ENCODE measurements around the gene CHAF1A. TPM values are rescaled to one million over a fixed set of nuclear protein-coding genes. Genes with fewer than 3 reads are reported as not detected.

Gene CHAF1A
- polyA plus RNA-seq, 1 donor from 2014 or later, result 9.4 TPM

- Histone ChIP-seq H3K4me2 (ENCODE audit: low read length) (no peak overlapping the region), H3K36me3 (ENCODE audit: insufficient read depth, low read length) (no peaks in the 10 kb centered on the region), H4K20me1 (ENCODE audit: insufficient read depth) (no peaks in the 10 kb centered on the region), H3K27ac (ENCODE audit: low read length) (no peak overlapping the region), H3K4me3 (ENCODE audit: low read length) (no peak overlapping the region), H3K79me2 (replicated peaks; ENCODE audit: insufficient read depth, low read length) (no peaks in the 10 kb centered on the region), H3F3A (ENCODE audit: insufficient read depth, low read length, poor library complexity, severe bottlenecking) (no peaks in the 10 kb centered on the region), H2AFZ (ENCODE audit: low read depth, low read length) (no peak overlapping the region), H3K9ac (ENCODE audit: low read length) (no peak overlapping the region), H3K9me3 (ENCODE audit: low read length) (no peaks in the 10 kb centered on the region), H3K9me2 (ENCODE audit: insufficient read depth, low read length) (no peaks in the 10 kb centered on the region), H3K27me3 (ENCODE audit: insufficient read depth, low read depth, low read length) (no peaks in the 10 kb centered on the region)
- TF ChIP-seq TAF1 (IDR thresholded peaks at IDR 0.05; ENCODE audit: low read depth), result no peak
- TF ChIP-seq MXI1 (conservative IDR thresholded peaks at IDR 0.05; ENCODE audit: poor library complexity, severe bottlenecking), result no peak
- no peak for TF ChIP-seq POLR2AphosphoS5 (IDR thresholded peaks at IDR 0.05)
- no peak for TF ChIP-seq EP300 (conservative IDR thresholded peaks at IDR 0.05; ENCODE audit: poor library complexity, severe bottlenecking)
- TF ChIP-seq SMC3 (conservative IDR thresholded peaks at IDR 0.05; ENCODE audit: poor library complexity), result no peak
- TF ChIP-seq CTCF (IDR thresholded peaks at IDR 0.05; ENCODE audit: poor library complexity, severe bottlenecking), result no peak
- no peak for TF ChIP-seq RAD21 (conservative IDR thresholded peaks at IDR 0.05)
These were observed 23.6 kb upstream of the CHAF1A start for GRCh38 chr19:4378886-4379285.

GRCh38 chr19:4379383-4380253 lies 22.8 kb upstream of the CHAF1A start:
- H3K4me3 ChIP-seq (ENCODE audit: low read length), result no peak overlapping the region
- H3K9ac ChIP-seq (ENCODE audit: low read length), result no peak overlapping the region
- H4K20me1 ChIP-seq (ENCODE audit: insufficient read depth), result no peaks in the 10 kb centered on the region
- H3K79me2 ChIP-seq (replicated peaks; ENCODE audit: insufficient read depth, low read length), result no peaks in the 10 kb centered on the region
- no peak for TF ChIP-seq REST (IDR thresholded peaks at IDR 0.05; ENCODE audit: borderline replicate concordance)
- TF ChIP-seq CTCF (IDR thresholded peaks at IDR 0.05; ENCODE audit: poor library complexity, severe bottlenecking), result no peak
- TF ChIP-seq POLR2AphosphoS5 (IDR thresholded peaks at IDR 0.05), result no peak
- no peak for TF ChIP-seq EZH2 (IDR thresholded peaks at IDR 0.05; ENCODE audit: borderline replicate concordance, insufficient read depth, low read length, poor library complexity, severe bottlenecking)
- no peak overlapping the region for H3K4me2 ChIP-seq (ENCODE audit: low read length)
- no peak overlapping the region for H3K27ac ChIP-seq (ENCODE audit: low read length)
- no peaks in the 10 kb centered on the region for H3K27me3 ChIP-seq (ENCODE audit: insufficient read depth, low read depth, low read length)
- no peak overlapping the region for H2AFZ ChIP-seq (ENCODE audit: low read depth, low read length)
- H3K9me3 ChIP-seq (ENCODE audit: low read length), result no peaks in the 10 kb centered on the region
- no peaks in the 10 kb centered on the region for H3K36me3 ChIP-seq (ENCODE audit: insufficient read depth, low read length)
- no peaks in the 10 kb centered on the region for H3F3A ChIP-seq (ENCODE audit: insufficient read depth, low read length, poor library complexity, severe bottlenecking)
- H3K9me2 ChIP-seq (ENCODE audit: insufficient read depth, low read length), result no peaks in the 10 kb centered on the region
